GM19455 (cell line): Measurements from ENCODE around the gene CNEP1R1.

Source experiments
- ATAC-seq: cut with Tn5 transposase; IDR thresholded peaks from one replicate; pipeline ENCODE4 v1.9.1; 2021; ENCODE audit not compliant: unreplicated experiment

CNEP1R1 gene

DNA sequence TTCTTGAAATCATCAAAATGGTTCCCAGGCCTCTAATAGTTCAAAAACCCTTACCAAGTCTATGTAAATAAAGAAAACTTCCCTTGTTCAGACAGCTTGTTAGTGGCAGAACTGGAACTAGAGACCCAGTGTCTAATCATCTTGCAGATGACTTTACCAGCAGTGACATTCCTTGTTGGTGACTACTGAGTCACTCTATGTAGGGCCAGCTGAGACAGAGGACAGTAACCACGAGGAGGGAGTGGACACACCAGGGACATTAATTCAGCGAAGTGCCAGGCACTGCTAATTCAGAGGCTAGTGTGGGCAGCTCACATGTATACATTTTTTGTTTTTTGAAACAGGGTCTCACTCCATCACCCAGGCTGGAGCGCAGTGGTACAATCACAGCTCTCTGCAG, 34.6 kb downstream of the CNEP1R1 start:
- no peak for ATAC-seq

DNA sequence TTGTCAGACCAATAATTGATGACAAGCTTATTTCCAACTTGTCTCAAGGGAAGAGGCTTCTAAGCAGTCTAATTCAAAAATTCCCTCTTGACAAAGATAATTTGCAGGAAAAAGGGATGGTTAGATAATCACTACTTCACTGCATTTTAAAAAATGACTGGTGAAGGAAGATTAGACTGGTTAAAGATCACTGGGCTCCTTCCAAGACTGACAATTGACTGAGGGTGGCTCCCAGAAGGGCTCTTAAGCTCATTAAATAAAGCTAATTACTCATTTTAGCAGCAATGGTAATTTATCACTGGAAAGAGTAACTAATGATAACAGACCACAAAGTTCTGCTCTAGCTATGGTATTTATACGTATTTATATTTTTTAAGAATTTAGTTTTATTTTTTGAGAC, 36.3 kb downstream of the CNEP1R1 start:
- no peak for ATAC-seq

DNA sequence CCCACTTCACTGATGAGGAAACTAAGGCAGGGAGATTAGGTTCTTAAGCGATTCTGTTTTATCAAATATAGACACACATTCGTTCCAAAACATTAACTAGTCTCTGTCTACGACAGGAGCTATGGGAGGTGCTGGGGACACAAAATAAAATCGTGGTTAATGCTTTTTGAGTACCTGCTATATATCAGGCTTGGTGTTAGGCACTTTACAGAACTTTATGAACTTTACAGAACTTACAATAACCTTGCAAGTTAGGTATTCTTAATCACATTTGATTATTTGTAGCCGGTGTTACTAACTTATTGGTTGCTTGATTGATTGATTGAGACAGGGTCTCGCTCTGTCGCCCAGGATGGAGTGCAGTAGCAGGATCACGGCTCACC, 40.2 kb downstream of the CNEP1R1 start:
- ATAC-seq: no peak

DNA sequence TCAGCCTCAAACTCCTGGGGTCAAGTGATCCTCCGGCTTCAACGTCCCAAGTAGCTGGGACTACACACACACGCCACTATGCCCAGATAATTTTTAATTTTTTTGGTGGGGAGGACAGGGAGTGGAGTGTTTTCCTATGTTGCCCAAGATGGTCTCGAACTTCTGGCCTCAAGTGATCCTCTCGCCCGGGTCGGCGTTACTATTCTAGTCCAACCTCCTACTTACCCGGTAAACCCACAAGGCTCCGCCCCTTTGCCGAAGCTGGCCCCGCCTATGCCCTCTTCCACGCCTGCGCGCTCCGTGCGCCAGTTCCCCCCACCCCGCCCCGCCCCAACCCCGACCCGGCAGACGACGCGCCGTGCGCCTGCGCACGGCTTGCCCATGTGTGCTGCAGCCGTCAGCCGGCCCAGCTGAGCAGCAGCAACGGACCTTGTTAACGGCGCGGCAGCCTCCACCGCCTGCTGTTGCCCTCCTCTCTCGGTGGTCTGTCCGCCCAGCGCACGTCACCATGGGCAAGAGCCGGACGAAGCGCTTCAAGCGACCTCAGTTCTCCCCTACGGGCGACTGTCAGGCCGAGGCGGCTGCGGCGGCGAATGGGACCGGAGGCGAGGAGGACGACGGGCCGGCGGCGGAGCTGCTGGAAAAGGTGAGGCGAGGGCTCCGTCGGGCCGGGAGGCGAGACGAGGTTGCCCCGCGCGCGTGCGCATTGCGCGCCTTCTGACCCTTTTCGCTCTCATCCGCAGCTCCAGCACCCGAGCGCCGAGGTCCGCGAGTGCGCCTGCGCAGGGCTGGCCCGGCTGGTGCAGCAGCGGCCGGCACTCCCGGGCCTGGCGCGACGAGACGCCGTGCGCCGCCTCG, 40.8 kb downstream of the CNEP1R1 start, which contains the start of gene HEATR3:
Gene HEATR3, plus strand, starts transcription at position 347 of the 858 bp plus-strand sequence. Its CDS starts 162 bp downstream, at position 509.
- ATAC-seq: peak; percentile 79

DNA sequence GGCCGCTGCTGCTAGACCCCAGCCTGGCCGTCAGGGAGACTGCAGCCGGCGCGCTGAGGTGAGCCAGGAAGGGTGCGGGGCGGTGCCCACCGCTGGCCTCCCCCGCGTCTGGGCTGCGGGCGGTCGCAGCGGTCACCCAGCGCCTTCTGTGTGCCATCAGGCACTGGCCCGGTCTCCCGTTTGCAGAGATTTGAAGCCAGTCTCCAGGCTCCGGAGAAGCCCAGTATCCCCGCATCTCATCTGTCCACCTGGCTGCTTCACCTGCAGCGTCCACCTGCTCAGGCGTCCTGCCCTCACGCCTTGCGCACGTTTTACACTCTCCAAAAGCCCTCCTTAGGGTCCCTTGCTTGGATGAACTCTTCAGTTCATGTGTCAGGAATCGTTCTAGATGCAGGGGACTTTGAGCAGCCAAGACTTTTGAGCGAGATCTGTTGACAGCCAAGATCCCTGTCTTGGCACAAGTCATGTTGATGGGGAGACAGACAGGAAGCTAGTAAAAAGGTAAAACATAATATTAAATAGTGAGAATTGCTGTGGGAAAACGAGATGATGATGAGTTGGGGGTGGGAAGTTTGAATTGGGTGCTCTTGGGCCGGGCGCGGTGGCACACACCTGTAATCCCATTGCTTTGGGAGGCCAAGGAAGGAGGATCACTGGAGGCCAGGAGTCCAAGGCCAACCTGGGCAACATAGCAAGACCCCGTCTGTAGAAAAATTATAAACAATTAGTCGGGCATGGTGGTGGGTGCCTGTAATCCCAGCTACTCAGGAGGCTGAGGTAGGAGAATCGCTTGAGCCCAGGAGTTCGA, 41.7 kb downstream of the CNEP1R1 start:
- no peak for ATAC-seq

DNA sequence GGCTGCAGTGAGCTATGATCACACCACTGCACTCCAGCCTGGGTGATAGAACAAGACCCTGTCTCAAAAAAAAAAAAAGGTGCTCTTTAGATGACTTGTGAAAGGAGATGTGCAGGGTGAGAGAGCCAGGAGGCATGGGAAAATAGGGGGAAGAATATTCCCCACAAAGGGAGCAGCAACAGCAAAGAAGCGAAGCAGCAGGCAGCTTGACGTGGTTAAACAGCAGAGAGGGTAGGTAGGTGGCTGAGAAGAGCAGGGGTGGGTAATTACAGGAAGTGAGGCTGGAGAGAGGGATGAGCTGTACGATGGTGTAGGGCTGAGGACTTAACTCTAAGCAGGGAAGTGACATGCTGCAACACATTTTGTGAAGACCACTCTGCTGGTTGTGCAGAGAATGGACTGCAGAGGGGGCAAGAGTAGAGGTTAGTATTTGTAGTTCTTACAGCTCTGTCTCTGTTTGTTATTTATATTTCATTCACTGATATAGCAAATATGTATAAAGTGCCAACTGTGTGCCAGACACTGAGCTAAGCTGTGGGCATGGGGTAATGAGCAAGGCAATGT, 42.3 kb downstream of the CNEP1R1 start:
- ATAC-seq: no peak

DNA sequence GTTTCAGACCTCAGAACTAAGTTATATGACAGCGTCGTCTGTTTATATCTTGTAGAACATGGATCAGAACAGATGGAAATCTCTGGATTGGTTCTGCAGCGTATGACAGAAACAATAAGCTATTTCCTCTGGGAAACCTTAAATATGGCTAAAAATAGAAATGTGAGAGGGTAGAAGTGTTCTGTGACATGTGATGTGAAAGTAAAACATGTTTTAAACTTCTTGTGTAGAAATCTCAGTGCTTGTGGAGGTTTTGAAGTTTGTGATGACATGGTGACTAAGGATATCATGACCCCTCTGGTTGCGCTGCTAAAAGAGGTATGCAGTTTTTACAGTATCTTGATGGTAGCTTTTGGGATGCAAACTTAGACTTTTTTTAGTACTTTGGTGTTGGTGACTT, 43.5 kb downstream of the CNEP1R1 start:
- ATAC-seq: no peak

DNA sequence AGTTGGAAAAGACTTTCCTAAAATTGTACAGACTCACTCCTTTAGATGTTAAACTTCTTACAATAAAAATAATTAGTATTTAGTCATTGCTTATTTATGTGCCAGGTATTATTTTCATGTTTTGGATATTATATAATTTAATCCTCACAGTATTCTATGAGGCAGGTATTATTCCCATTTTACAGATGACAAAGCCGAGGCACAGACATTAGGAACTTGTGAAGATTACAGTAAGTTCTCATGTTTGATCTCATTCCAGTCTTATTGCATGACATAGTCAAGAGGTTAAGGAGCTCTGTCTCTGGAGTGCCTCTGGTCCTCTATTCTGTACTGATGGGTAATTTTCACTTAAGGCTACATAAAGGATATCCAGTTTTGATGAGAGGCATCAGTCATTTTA, 44.0 kb downstream of the CNEP1R1 start:
- no peak for ATAC-seq

DNA sequence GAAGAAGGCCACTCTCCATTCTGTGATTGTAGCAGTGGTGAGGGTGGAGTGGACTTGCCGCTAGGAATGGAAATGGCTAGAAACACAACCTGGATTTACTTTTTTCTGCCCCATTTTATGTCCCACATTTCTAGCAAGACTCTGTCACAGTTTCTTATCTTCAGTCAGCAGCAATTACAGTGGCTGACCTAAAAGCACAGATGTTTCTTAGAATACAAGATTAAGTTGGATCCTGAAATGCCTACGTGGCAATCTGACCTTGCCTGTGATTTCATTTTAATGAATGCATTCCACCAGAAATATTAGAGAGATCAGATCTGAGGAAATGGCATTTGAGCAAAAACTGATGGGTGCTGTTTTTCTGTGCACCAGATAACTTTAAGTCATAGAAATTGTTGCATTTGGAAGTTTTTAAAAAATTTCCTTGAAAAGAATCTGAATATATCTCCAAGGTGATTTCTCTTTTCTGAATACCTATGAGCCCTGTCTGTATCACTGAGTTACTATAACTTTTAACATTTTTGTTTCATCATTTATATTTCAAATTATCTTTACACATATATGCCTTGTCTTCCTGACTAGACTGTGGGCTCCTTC, 46.1 kb downstream of the CNEP1R1 start:
- no peak for ATAC-seq

DNA sequence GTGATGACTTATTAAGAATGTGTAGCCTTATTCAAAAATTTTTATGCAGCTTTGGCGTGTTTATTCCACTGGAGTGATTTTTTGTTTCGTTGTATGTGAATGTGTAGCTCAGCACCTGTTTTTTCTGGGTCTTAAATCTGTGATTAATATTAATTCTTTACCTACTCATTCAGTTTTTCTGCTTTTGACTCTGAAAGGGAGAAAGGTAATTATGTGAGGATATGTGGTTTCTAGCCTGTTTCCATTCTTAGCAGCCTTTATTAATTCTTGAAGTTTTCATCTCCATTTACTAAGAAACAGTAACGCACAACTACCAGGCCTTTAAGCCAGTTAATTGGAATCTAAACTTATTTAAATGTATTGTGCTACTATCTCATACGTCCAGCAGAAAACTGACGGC, 47.7 kb downstream of the CNEP1R1 start:
- ATAC-seq: no peak

DNA sequence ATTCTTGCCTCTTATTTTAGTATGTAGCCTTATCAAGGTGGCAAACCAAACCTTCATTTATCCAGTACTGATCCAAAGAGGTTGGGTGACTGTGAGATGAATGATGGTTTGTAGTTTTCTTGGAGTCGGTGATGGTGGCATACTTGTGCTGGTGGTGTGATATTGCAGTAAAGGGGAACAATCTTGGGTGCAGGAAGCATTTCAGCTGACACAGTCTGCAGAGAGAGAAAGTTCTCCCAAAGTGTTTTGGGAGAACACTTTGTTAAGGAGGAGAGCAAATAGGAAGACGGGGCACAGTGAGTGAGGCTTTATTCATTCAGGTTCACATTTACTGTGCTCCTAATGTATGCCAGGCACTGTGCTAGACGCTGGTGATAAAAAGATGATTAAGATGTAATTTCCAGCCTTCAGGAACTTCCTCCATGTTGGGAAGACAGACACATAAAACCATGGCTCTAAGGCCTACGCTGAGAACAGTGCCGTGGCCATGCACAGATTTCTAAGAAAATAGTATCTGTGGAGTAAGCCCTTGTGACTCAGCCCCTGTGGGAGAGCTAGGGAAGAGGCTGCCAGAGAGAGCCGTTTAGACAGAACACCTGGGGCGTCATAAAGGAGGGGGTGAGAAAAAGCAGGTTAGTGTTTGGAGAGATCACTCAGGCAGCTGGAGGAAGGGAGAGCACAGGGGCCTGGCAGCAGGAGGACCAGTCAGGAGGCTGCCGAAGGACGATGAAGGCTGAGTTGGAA, 54.5 kb downstream of the CNEP1R1 start:
- ATAC-seq: no peak

DNA sequence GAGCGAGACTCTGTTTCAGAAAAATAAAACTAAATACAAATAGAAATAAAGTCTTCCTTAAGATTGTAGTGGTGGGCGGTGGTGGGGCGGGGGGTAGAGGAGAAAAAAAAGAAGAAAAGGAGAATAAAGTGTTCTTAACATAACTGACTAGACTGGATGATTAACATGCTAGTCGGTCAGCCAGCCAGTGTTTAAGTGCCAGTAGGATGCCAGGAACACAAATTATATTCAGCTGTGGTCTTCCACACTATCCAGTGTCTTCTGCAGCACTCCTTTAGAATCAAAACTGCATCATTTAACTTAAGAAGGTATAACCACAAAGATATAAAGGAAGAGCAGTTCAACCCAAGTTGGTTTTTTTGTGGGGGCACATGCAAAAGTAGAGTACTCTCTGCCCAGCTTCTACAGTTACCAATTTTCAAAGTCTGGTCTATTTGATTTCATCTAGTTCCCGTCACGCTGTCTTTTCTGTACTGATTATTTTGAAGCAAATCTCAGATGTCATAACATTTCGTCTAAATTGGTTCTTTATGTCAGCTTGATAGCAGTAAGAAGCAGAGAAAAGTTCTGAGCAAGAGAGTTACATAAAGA, 56.5 kb downstream of the CNEP1R1 start:
- no peak for ATAC-seq

DNA sequence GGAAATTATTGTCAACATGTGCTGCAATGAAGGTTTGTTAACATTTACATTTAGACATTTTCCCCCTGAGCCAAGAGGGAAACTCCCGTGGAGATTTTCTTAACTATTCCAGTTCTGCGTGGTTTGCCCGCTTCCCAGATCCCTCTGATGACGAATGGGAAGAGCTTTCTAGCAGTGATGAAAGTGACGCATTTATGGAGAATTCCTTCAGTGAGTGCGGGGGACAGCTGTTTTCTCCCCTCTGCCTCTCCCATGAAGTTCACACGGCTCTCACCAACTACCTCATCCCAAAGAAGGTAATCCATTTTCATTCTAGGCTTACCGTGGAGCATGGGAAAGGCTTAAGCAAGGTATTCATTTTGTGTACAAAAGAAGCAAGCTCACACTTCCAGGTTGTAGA, 59.0 kb downstream of the CNEP1R1 start:
- no peak for ATAC-seq

DNA sequence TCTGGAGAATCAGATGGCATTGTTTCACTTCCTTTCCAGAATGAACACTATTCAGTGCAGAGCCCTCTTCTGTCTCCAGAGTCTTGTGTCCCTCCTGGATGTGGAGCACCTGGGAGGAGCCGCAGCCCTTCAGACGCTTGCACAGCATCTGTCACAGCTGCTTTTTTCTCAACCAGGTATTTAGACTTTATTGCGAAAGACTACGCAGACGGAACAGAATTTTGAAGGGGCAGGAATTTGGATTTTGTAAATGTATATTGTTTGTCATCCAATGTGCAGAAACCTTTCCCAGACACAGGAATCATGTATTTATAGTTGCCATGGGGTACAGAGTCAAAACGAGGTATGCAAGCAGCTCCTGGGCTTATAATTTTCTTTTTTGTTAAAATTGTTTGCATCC, 61.2 kb downstream of the CNEP1R1 start:
- ATAC-seq: no peak
